ENCODE results near the gene GRAMD1A.
A peak's percentile ranks its signal among the peaks of the same experiment; 100 is the strongest.

The GRAMD1A gene

DNA sequence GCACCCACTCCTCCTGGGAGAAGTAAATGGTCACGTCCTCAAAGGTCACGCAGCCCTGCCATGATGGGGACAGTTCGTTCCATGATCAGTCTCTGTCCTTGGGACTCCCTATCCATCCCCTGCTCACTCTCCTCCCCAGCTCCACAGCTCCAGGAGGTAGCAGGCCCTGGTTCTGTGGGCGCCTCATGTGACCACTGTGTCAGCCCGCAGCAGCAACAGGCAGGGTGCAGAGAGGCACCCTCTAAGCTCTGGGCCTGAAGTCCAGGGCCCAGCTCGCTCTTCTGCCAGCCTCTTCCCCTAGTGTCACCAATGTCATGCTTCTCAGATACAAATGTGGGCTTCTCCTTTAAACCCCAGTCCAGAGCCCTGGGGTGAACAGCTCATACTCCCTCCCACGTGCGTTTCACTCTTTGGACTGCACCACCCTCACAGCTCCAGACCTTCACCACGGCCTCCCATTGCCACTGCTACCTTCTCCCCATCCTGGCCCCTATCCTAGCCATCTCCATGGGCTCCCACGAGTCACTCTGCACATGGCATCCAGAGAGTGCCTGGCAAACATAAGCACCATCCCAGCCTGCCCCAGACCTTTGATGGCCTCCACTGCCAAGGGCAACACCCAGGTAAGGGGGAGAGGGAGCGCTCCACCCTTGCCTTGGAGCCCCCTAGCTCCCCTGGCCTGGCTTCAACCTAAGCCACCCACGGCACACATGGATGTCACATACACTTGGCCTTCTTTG lies 39.0 kb upstream of the GRAMD1A start:
- ATAC-seq = no peak
- TF ChIP-seq, protein P1, sequence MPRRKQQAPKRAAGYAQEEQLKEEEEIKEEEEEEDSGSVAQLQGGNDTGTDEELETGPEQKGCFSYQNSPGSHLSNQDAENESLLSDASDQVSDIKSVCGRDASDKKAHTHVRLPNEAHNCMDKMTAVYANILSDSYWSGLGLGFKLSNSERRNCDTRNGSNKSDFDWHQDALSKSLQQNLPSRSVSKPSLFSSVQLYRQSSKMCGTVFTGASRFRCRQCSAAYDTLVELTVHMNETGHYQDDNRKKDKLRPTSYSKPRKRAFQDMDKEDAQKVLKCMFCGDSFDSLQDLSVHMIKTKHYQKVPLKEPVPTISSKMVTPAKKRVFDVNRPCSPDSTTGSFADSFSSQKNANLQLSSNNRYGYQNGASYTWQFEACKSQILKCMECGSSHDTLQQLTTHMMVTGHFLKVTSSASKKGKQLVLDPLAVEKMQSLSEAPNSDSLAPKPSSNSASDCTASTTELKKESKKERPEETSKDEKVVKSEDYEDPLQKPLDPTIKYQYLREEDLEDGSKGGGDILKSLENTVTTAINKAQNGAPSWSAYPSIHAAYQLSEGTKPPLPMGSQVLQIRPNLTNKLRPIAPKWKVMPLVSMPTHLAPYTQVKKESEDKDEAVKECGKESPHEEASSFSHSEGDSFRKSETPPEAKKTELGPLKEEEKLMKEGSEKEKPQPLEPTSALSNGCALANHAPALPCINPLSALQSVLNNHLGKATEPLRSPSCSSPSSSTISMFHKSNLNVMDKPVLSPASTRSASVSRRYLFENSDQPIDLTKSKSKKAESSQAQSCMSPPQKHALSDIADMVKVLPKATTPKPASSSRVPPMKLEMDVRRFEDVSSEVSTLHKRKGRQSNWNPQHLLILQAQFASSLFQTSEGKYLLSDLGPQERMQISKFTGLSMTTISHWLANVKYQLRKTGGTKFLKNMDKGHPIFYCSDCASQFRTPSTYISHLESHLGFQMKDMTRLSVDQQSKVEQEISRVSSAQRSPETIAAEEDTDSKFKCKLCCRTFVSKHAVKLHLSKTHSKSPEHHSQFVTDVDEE (CRISPR knock-in tag; IDR thresholded peaks at IDR 0.05) = no peak
- no peak for TF ChIP-seq ZNF70 (CRISPR knock-in tag; IDR thresholded peaks at IDR 0.05)
- no peak for TF ChIP-seq CSDC2 (CRISPR knock-in tag; IDR thresholded peaks at IDR 0.05)
- no peak for TF ChIP-seq SNAI2 (CRISPR knock-in tag; IDR thresholded peaks at IDR 0.05)
- TF ChIP-seq, protein P2, sequence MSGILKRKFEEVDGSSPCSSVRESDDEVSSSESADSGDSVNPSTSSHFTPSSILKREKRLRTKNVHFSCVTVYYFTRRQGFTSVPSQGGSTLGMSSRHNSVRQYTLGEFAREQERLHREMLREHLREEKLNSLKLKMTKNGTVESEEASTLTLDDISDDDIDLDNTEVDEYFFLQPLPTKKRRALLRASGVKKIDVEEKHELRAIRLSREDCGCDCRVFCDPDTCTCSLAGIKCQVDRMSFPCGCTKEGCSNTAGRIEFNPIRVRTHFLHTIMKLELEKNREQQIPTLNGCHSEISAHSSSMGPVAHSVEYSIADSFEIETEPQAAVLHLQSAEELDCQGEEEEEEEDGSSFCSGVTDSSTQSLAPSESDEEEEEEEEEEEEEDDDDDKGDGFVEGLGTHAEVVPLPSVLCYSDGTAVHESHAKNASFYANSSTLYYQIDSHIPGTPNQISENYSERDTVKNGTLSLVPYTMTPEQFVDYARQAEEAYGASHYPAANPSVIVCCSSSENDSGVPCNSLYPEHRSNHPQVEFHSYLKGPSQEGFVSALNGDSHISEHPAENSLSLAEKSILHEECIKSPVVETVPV (CRISPR knock-in tag; IDR thresholded peaks at IDR 0.05) = no peak
- TF ChIP-seq, protein P3, sequence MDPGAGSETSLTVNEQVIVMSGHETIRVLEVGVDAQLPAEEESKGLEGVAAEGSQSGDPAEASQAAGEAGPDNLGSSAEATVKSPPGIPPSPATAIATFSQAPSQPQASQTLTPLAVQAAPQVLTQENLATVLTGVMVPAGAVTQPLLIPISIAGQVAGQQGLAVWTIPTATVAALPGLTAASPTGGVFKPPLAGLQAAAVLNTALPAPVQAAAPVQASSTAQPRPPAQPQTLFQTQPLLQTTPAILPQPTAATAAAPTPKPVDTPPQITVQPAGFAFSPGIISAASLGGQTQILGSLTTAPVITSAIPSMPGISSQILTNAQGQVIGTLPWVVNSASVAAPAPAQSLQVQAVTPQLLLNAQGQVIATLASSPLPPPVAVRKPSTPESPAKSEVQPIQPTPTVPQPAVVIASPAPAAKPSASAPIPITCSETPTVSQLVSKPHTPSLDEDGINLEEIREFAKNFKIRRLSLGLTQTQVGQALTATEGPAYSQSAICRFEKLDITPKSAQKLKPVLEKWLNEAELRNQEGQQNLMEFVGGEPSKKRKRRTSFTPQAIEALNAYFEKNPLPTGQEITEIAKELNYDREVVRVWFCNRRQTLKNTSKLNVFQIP (CRISPR knock-in tag; IDR thresholded peaks at IDR 0.05; ENCODE audit: borderline replicate concordance, low read depth) = no peak
- TF ChIP-seq ISL1 (CRISPR knock-in tag; IDR thresholded peaks at IDR 0.05) = no peak
- TF ChIP-seq ZFP30 (CRISPR knock-in tag; IDR thresholded peaks at IDR 0.05) = no peak
- no peak for TF ChIP-seq ESRRG (CRISPR knock-in tag; IDR thresholded peaks at IDR 0.05)
- TF ChIP-seq GLIS3 (CRISPR knock-in tag; IDR thresholded peaks at IDR 0.05) = no peak
- no peak for TF ChIP-seq RARB (CRISPR knock-in tag; IDR thresholded peaks at IDR 0.05)
- no peak for TF ChIP-seq ZFP3 (CRISPR knock-in tag; IDR thresholded peaks at IDR 0.05)

DNA sequence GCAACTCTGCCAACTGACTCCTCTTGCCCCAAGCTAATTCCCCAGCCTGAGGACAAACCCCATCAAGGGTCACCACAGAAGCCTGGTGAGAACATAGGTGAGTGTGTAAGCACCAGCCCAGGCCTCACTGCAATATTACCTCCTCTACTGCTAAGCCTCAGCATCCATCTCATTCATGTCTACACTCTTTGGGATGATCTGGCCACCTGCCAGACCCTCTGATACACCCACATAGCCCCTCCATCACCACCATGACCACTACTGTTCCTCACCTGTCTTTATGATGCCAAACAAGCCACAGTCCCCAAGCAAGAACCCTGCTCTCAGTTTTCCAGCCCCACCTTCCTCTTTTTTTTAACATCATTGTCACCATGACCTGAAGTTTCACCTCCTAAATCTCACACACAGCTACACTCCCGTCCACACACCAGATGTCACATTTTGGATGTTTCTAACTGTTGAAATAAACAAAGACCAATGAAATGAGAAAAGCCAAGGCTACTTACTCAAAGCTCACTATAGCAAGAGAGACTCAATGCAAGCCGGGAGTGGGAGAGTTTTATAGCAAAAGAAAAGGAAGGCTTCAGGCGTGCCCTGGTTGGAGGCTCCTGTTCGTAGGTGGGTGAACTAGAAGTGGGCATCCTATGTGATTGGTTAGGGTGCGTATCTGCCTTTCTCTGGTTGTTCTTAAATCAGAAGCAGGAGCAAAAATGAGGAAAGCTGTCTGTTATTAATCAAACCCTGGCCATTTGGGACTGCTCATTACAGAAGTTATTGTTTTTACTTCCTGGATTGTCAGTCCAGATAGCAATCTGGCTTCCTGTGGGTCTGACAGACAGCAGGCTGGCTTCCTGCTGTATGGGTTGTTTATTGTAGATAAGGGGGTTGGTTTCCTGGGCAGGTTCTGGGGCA lies 38.1 kb upstream of the GRAMD1A start:
- TF ChIP-seq, protein P1 (CRISPR knock-in tag; IDR thresholded peaks at IDR 0.05) = peak; percentile 50; the same call in 1 of the 2 replicates
- TF ChIP-seq ZNF8 (CRISPR knock-in tag; IDR thresholded peaks at IDR 0.05) = no peak
- ATAC-seq = no peak

DNA sequence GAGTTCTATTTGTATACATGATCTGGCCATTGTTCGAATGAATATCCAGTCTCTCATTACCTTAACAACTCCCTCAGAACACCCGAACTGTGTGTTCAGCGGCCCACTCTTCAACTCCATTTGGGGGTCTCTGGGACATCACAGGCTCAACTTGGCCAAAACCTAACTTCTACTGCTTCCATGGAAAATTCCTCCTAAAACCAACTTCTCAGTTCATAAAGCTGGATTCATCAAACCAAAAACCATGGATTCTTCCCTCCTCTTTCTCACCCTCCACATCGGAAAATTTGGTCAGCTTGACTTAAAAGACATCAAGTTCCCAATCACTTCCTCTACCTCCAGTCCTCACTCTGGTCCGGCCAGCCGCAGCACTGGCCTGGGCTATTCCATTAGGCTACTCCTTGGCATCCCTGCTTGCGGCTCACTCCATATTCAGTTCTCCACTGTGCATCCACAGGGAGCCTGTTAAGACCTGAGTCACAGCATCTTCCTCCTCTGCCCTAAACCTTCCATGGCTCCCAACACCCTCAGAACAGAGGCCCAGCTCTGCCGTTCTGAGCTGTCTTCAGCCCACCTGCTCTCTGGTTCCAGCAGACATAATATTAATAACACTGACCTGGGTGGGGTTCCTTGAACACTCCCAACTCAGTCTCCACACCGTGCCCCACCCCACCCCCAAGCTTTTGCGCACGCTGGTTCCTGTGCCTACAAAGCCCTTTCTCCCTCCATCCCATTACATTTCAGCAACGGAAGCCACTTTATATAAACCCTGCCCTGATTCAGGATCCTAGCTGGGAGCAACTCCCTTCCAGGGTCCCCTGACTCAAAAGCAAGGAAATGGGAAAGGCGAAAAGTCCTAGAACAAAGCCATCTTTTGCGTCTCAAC lies 37.2 kb upstream of the GRAMD1A start:
- peak; percentile 48 for ATAC-seq
- no peak for TF ChIP-seq TCF4 (CRISPR knock-in tag; IDR thresholded peaks at IDR 0.05; ENCODE audit: borderline replicate concordance)
- TF ChIP-seq ZNF565 (CRISPR knock-in tag; conservative IDR thresholded peaks at IDR 0.05; ENCODE audit: low read depth) = no peak
- TF ChIP-seq ZFP3 (CRISPR knock-in tag; IDR thresholded peaks at IDR 0.05) = no peak
- TF ChIP-seq, protein P3 (CRISPR knock-in tag; IDR thresholded peaks at IDR 0.05; ENCODE audit: borderline replicate concordance, low read depth) = no peak
- no peak for TF ChIP-seq CSDC2 (CRISPR knock-in tag; IDR thresholded peaks at IDR 0.05)
- no peak for TF ChIP-seq SNAI2 (CRISPR knock-in tag; IDR thresholded peaks at IDR 0.05)
- TF ChIP-seq ESRRG (CRISPR knock-in tag; IDR thresholded peaks at IDR 0.05) = no peak
- TF ChIP-seq GLIS3 (CRISPR knock-in tag; IDR thresholded peaks at IDR 0.05) = no peak
- no peak for TF ChIP-seq OSR1 (CRISPR knock-in tag; IDR thresholded peaks at IDR 0.05)
- TF ChIP-seq, protein P4, sequence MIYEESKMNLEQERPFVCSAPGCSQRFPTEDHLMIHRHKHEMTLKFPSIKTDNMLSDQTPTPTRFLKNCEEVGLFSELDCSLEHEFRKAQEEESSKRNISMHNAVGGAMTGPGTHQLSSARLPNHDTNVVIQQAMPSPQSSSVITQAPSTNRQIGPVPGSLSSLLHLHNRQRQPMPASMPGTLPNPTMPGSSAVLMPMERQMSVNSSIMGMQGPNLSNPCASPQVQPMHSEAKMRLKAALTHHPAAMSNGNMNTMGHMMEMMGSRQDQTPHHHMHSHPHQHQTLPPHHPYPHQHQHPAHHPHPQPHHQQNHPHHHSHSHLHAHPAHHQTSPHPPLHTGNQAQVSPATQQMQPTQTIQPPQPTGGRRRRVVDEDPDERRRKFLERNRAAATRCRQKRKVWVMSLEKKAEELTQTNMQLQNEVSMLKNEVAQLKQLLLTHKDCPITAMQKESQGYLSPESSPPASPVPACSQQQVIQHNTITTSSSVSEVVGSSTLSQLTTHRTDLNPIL (CRISPR knock-in tag; IDR thresholded peaks at IDR 0.05; ENCODE audit: low read depth) = no peak
- TF ChIP-seq ZC3H10 (CRISPR knock-in tag; IDR thresholded peaks at IDR 0.05) = no peak
- TF ChIP-seq ARNTL (CRISPR knock-in tag; IDR thresholded peaks at IDR 0.05; ENCODE audit: borderline replicate concordance, low read depth) = no peak
